Keratinocyte (primary cell): ENCODE measurements around the gene NUAK2. TPM values are rescaled to one million over a fixed set of nuclear protein-coding genes. Genes with fewer than 3 reads are reported as not detected.

Source experiments
- DNase-seq: peaks from one replicate; pipeline ENCODE4 v3.0.0-alpha.2; 2011; ENCODE audit warnings: low read depth, missing footprints, low spot score
- FAIRE-seq: peaks from 2 replicates; lab custom pipeline; 2011; peaks lifted over from hg19 to GRCh38; lab: Jason Lieb, UNC
- H2AFZ ChIP-seq: 2 replicates; pipeline ENCODE4 v1.6.0; 2012; ENCODE audit warnings: low read length, control low read depth, inconsistent platforms; ENCODE audit not compliant: control insufficient read depth
- H3K27ac ChIP-seq: 2 replicates; pipeline ENCODE4 v1.5.1; 2011; ENCODE audit warnings: low read length; ENCODE audit not compliant: control insufficient read depth, insufficient read depth
- H3K27me3 ChIP-seq: 3 replicates; pipeline ENCODE4 v1.6.0; 2011; ENCODE audit warnings: low read length; ENCODE audit not compliant: control insufficient read depth, insufficient read depth; ENCODE audit errors: extremely low read depth
- H3K36me3 ChIP-seq, 2 experiments: 2 replicates in 1 of 2; 3 replicates in 1 of 2; pipeline ENCODE4 v1.5.1; 2011; ENCODE audit warnings: low read length in 2 of 2, mild to moderate bottlenecking in 1 of 2; ENCODE audit not compliant: control insufficient read depth in 2 of 2, insufficient read depth in 2 of 2; ENCODE audit errors: extremely low read depth in 1 of 2
- H3K4me1 ChIP-seq: 3 replicates; pipeline ENCODE4 v1.5.1; 2011; ENCODE audit warnings: low read length; ENCODE audit not compliant: control insufficient read depth, insufficient read depth; ENCODE audit errors: extremely low read depth
- H3K4me2 ChIP-seq: 3 replicates; pipeline ENCODE4 v1.6.0; 2011; ENCODE audit warnings: low read depth, low read length; ENCODE audit not compliant: control insufficient read depth, insufficient read depth; ENCODE audit errors: extremely low read depth
- H3K4me3 ChIP-seq, 3 experiments: fragments of 200-600 bp in 1 of 3; sonication (generic) in 1 of 3; 2 replicates in 2 of 3; 3 replicates in 1 of 3; pipeline ENCODE4 v1.5.1; 2011 to 2016; ENCODE audit warnings: low read length in 3 of 3, mild to moderate bottlenecking in 3 of 3, control low read depth in 2 of 3, inconsistent platforms in 1 of 3, low read depth in 1 of 3, mixed read lengths in 1 of 3, mixed run types in 1 of 3, moderate library complexity in 1 of 3; ENCODE audit not compliant: control insufficient read depth in 2 of 3, insufficient read depth in 2 of 3; ENCODE audit errors: extremely low read depth in 1 of 3
- H3K79me2 ChIP-seq: 2 replicates; pipeline ENCODE4 v1.6.0; 2012; ENCODE audit warnings: low read length; ENCODE audit not compliant: control insufficient read depth, insufficient read depth
- H3K9ac ChIP-seq: 3 replicates; pipeline ENCODE4 v1.6.0; 2011; ENCODE audit warnings: low read length; ENCODE audit not compliant: control insufficient read depth, insufficient read depth; ENCODE audit errors: extremely low read depth
- H3K9me1 ChIP-seq: 3 replicates; pipeline ENCODE4 v1.6.0; 2011; ENCODE audit warnings: low read length; ENCODE audit not compliant: control insufficient read depth, insufficient read depth; ENCODE audit errors: extremely low read depth
- H3K9me3 ChIP-seq: 2 replicates; pipeline ENCODE4 v1.5.1; 2012; ENCODE audit warnings: low read depth, low read length; ENCODE audit not compliant: control insufficient read depth
- H4K20me1 ChIP-seq: 3 replicates; pipeline ENCODE4 v1.6.0; 2011; ENCODE audit warnings: low read length; ENCODE audit not compliant: control insufficient read depth, insufficient read depth; ENCODE audit errors: extremely low read depth
- EZH2 ChIP-seq: IDR thresholded peaks from one replicate; pipeline ENCODE4 v1.6.1; 2012; ENCODE audit warnings: inconsistent platforms, mild to moderate bottlenecking, low read length, moderate library complexity
- dilution Hi-C: fragments of 300-500 bp; cut with MboI; formaldehyde crosslinking; loops from one replicate; pipeline ENCODE4 v1.7.0; 2020; ENCODE audit warnings: low sequenced_read_pairs; ENCODE audit not compliant: extremely low pct_ligation_motif_present
- polyA plus RNA-seq, 5 experiments: library from polyadenylated mRNA; depleted of rRNA in 3 of 5; stranded (reverse) in 3 of 5; stranded (forward) in 1 of 5; unstranded in 1 of 5; fragments of >200 nt; gene quantifications; 1 replicate in 1 of 5; 2 replicates in 3 of 5; 3 replicates in 1 of 5; pipeline versions ENCODE4 v1.2.1 to v1.2.3, GENCODE V29; 2011 to 2012; ENCODE audit warnings: missing spikeins in 2 of 5, low read depth in 1 of 5, low replicate concordance in 1 of 5
- TF ChIP-seq, protein P1 (sequence below), 3 experiments: IDR thresholded peaks in 1 of 3; conservative IDR thresholded peaks in 1 of 3; optimal IDR thresholded peaks in 1 of 3; 2 replicates in 2 of 3; 3 replicates in 1 of 3; pipeline versions ENCODE3 to v1.5.1; 2011; ENCODE audit warnings: low read length in 3 of 3, mild to moderate bottlenecking in 3 of 3, moderate library complexity in 2 of 3, control low read depth in 1 of 3, inconsistent platforms in 1 of 3; ENCODE audit not compliant: insufficient read depth in 2 of 3; ENCODE audit errors: extremely low read depth in 1 of 3

The NUAK2 gene
- polyA plus RNA-seq, 1 donor (not counting 4 experiments of a cell fraction or from before 2014, with no cell fraction given), result 3.9 TPM

- Histone ChIP-seq H3K4me3 (no peak overlapping the region), H3K9ac (no peak overlapping the region), H4K20me1 (peaks cover 4% of the 10 kb centered on the region), H3K79me2 (no peaks in the 10 kb centered on the region), H3K27me3 (no peaks in the 10 kb centered on the region), H3K36me3 (no peaks in the 10 kb centered on the region), H3K9me1 (no peaks in the 10 kb centered on the region), H3K4me2 (no peak overlapping the region), H3K4me1 (peaks cover 26% of the 10 kb centered on the region), H2AFZ (no peak overlapping the region), H3K9me3 (no peaks in the 10 kb centered on the region), H3K27ac (no peak overlapping the region)
- FAIRE-seq, result no peak
- dilution Hi-C loops, result no loop called here
- TF ChIP-seq EZH2, result no peak
- no peak for DNase-seq
Measured at GRCh38 chr1:205260948-205261732, 60.4 kb downstream of the NUAK2 start.

DNA sequence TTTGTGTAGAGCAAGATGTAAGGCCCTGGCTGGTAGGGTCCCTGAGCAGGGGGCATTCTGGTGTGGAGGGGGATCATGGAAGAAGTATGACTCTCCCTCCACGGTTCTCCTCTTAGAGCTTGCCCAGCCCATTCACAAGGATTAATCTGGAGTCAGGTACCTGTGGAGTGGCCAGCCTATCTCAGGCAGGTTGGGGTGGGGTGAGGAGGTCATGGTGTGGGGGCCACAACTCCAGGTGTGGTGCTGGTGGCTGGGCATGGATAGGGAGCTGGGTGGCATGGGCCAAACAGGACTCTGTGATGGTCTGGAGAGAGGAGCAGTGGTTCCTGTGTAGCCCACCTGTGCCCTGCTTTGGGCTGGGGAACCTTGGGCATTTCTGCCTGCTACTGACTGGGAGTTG lies 61.5 kb downstream of the NUAK2 start:
- FAIRE-seq, result no peak
- dilution Hi-C loops, result no loop called here
- no peaks in the 10 kb centered on the region for H3K9me3 ChIP-seq
- no peak overlapping the region for H2AFZ ChIP-seq
- TF ChIP-seq, protein P1, sequence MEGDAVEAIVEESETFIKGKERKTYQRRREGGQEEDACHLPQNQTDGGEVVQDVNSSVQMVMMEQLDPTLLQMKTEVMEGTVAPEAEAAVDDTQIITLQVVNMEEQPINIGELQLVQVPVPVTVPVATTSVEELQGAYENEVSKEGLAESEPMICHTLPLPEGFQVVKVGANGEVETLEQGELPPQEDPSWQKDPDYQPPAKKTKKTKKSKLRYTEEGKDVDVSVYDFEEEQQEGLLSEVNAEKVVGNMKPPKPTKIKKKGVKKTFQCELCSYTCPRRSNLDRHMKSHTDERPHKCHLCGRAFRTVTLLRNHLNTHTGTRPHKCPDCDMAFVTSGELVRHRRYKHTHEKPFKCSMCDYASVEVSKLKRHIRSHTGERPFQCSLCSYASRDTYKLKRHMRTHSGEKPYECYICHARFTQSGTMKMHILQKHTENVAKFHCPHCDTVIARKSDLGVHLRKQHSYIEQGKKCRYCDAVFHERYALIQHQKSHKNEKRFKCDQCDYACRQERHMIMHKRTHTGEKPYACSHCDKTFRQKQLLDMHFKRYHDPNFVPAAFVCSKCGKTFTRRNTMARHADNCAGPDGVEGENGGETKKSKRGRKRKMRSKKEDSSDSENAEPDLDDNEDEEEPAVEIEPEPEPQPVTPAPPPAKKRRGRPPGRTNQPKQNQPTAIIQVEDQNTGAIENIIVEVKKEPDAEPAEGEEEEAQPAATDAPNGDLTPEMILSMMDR (optimal IDR thresholded peaks at IDR 0.05 in 1 of 3, IDR thresholded peaks at IDR 0.05 in 1 of 3, conservative IDR thresholded peaks at IDR 0.05 in 1 of 3; ENCODE audit: extremely low read depth in 1 of 3, insufficient read depth in 2 of 3, low read length in 3 of 3), result no peak
- TF ChIP-seq EZH2, result no peak
- peaks cover 26% of the 10 kb centered on the region for H3K4me1 ChIP-seq
- no peaks in the 10 kb centered on the region for H3K27me3 ChIP-seq
- H4K20me1 ChIP-seq, result peaks cover 4% of the 10 kb centered on the region
- H3K4me3 ChIP-seq, result no peak overlapping the region
- no peaks in the 10 kb centered on the region for H3K36me3 ChIP-seq
- DNase-seq, result no peak
- no peak overlapping the region for H3K9ac ChIP-seq
- H3K79me2 ChIP-seq, result no peaks in the 10 kb centered on the region
- no peak overlapping the region for H3K4me2 ChIP-seq
- H3K9me1 ChIP-seq, result no peaks in the 10 kb centered on the region
- no peak overlapping the region for H3K27ac ChIP-seq
